ENCODE data around the gene NEUROD4.

DNA sequence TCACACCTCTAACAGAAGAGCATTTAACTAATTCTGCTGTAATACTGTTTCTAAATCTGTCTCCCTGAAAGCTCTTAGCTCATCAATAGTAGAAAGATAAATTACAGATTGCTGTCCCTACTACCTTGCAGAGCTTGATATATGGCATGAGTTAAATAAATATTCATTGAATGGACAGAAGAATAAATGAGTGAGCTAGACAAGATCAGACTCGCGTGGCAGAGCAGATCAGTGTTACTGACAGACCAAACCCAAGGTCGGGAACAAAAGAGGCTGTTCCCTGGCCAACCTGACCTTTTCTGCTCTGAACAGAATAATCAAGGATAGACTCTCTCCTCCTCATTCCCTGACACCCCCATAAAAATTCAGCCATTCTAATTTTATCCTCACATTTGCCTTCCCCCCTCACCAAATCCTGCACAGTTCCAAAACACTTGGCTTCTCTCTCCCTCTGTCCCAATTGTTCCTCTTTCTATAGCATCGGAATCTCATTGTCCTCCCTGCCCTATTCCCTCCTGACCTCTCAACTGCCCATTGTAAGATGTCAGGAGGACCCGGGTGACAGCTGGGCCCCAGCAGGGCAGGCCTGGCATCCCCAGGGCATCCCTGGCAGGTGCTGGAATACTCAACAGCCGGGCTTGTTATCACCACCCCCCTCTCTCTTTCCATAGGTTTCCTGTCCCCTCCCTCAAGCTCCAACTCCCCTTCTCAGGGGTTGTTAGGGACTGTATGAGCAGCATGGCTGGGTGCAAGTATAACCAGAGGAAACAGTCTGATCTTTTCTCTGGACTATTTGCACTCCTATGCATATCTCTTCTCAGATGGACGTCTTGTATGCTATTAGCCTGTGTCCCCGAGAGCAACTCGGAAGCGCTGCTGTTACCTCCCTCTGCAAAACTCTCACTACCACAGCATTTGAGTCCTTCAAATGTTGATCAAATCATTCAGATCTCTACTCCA, 19.9 kb downstream of the NEUROD4 start:
- TF ChIP-seq, protein P1, sequence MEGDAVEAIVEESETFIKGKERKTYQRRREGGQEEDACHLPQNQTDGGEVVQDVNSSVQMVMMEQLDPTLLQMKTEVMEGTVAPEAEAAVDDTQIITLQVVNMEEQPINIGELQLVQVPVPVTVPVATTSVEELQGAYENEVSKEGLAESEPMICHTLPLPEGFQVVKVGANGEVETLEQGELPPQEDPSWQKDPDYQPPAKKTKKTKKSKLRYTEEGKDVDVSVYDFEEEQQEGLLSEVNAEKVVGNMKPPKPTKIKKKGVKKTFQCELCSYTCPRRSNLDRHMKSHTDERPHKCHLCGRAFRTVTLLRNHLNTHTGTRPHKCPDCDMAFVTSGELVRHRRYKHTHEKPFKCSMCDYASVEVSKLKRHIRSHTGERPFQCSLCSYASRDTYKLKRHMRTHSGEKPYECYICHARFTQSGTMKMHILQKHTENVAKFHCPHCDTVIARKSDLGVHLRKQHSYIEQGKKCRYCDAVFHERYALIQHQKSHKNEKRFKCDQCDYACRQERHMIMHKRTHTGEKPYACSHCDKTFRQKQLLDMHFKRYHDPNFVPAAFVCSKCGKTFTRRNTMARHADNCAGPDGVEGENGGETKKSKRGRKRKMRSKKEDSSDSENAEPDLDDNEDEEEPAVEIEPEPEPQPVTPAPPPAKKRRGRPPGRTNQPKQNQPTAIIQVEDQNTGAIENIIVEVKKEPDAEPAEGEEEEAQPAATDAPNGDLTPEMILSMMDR (conservative IDR thresholded peaks at IDR 0.05; ENCODE audit: low read depth, low read length): no peak
- TF ChIP-seq EZH2 (IDR thresholded peaks at IDR 0.05; ENCODE audit: borderline replicate concordance, low read depth, low read length, poor library complexity, severe bottlenecking): no peak

Measured in A673 (cell line).